ENCODE data around the gene DOCK2. TPM values are rescaled to one million over a fixed set of nuclear protein-coding genes. Genes with fewer than 3 reads are reported as not detected.
A peak's percentile ranks its signal among the peaks of the same experiment; 100 is the strongest.

The DOCK2 gene
- total RNA-seq, 1 donor from 2014 or later, result 6.5 TPM

GRCh38 chr5:169636477-169637084, 494 bp upstream of the DOCK2 start:
- H3K27me3 Mint-ChIP-seq (ENCODE audit: unreplicated experiment), result peaks cover 7% of the 10 kb centered on the region
- H3K27ac Mint-ChIP-seq (ENCODE audit: unreplicated experiment), result no peak overlapping the region
- DNase-seq (ENCODE audit: low spot score), result no peak
- no peaks in the 10 kb centered on the region for H3K9me3 Mint-ChIP-seq (ENCODE audit: unreplicated experiment)
- TF ChIP-seq CTCF (IDR thresholded peaks at IDR 0.05; ENCODE audit: unreplicated experiment), result no peak
- H3K36me3 Mint-ChIP-seq (ENCODE audit: low read depth, unreplicated experiment), result no peaks in the 10 kb centered on the region
- peak overlapping the region; percentile 82 for H3K4me3 Mint-ChIP-seq (ENCODE audit: unreplicated experiment)
- H3K4me1 Mint-ChIP-seq (ENCODE audit: unreplicated experiment), result peaks cover 3% of the 10 kb centered on the region

- H3K27ac Mint-ChIP-seq (ENCODE audit: unreplicated experiment), result no peak overlapping the region
- peaks cover 3% of the 10 kb centered on the region for H3K4me1 Mint-ChIP-seq (ENCODE audit: unreplicated experiment)
- peaks cover 5% of the 10 kb centered on the region for H3K27me3 Mint-ChIP-seq (ENCODE audit: unreplicated experiment)
- no peaks in the 10 kb centered on the region for H3K9me3 Mint-ChIP-seq (ENCODE audit: unreplicated experiment)
- H3K4me3 Mint-ChIP-seq (ENCODE audit: unreplicated experiment), result no peak overlapping the region
- TF ChIP-seq CTCF (IDR thresholded peaks at IDR 0.05; ENCODE audit: unreplicated experiment), result no peak
- no peak for DNase-seq (ENCODE audit: low spot score)
- H3K36me3 Mint-ChIP-seq (ENCODE audit: low read depth, unreplicated experiment), result no peaks in the 10 kb centered on the region
Observed at GRCh38 chr5:169637549-169638121, 560 bp downstream of the DOCK2 start.

- H3K27ac Mint-ChIP-seq (ENCODE audit: unreplicated experiment), result no peak overlapping the region
- H3K4me3 Mint-ChIP-seq (ENCODE audit: unreplicated experiment), result no peak overlapping the region
- no peak for TF ChIP-seq CTCF (IDR thresholded peaks at IDR 0.05; ENCODE audit: unreplicated experiment)
- DNase-seq (ENCODE audit: low spot score), result peak; percentile 27
- peaks cover 7% of the 10 kb centered on the region for H3K27me3 Mint-ChIP-seq (ENCODE audit: unreplicated experiment)
- H3K4me1 Mint-ChIP-seq (ENCODE audit: unreplicated experiment), result peaks cover 3% of the 10 kb centered on the region
- no peaks in the 10 kb centered on the region for H3K9me3 Mint-ChIP-seq (ENCODE audit: unreplicated experiment)
- H3K36me3 Mint-ChIP-seq (ENCODE audit: low read depth, unreplicated experiment), result no peaks in the 10 kb centered on the region
Observed at GRCh38 chr5:169641253-169641652, 4.2 kb downstream of the DOCK2 start.

- Mint-ChIP-seq H3K9me3 (ENCODE audit: unreplicated experiment) (no peaks in the 10 kb centered on the region), H3K4me1 (ENCODE audit: unreplicated experiment) (peaks cover 26% of the 10 kb centered on the region), H3K4me3 (ENCODE audit: unreplicated experiment) (no peak overlapping the region), H3K27me3 (ENCODE audit: unreplicated experiment) (peaks cover 6% of the 10 kb centered on the region), H3K36me3 (ENCODE audit: low read depth, unreplicated experiment) (no peaks in the 10 kb centered on the region), H3K27ac (ENCODE audit: unreplicated experiment) (no peak overlapping the region)
- TF ChIP-seq CTCF (IDR thresholded peaks at IDR 0.05; ENCODE audit: unreplicated experiment), result no peak
- no peak for DNase-seq (ENCODE audit: low spot score)
Observed at GRCh38 chr5:169646856-169647255, 9.8 kb downstream of the DOCK2 start.

- Mint-ChIP-seq H3K36me3 (ENCODE audit: low read depth, unreplicated experiment) (no peaks in the 10 kb centered on the region), H3K27me3 (ENCODE audit: unreplicated experiment) (peaks cover 6% of the 10 kb centered on the region), H3K9me3 (ENCODE audit: unreplicated experiment) (no peaks in the 10 kb centered on the region), H3K27ac (ENCODE audit: unreplicated experiment) (peak overlapping the region; percentile 17), H3K4me1 (ENCODE audit: unreplicated experiment) (peaks cover 28% of the 10 kb centered on the region), H3K4me3 (ENCODE audit: unreplicated experiment) (no peak overlapping the region)
- TF ChIP-seq CTCF (IDR thresholded peaks at IDR 0.05; ENCODE audit: unreplicated experiment), result no peak
- DNase-seq (ENCODE audit: low spot score), result no peak
Observed at GRCh38 chr5:169647566-169647965, 10.5 kb downstream of the DOCK2 start.

Data from endothelial cell (in vitro differentiated cells).